Prostate gland (tissue), 2 donors: ENCODE measurements around the gene BCKDK.

ENCODE experiments used
- POLR2A ChIP-seq: fragments of 450-650 bp; IDR thresholded peaks from one replicate; pipeline ENCODE4 v1.6.1; 2016; ENCODE audit warnings: antibody characterized with exemption, mild to moderate bottlenecking
- TF ChIP-seq, protein P1 (sequence below), 4 experiments: fragments of 200-600 bp in 2 of 4; fragments of 450-650 bp in 2 of 4; sonication (generic) in 2 of 4; IDR thresholded peaks; 1 replicate in 3 of 4; 2 replicates in 1 of 4; pipeline ENCODE4 v1.5.1; 2016 to 2019; ENCODE audit warnings: antibody characterized with exemption in 4 of 4, mild to moderate bottlenecking in 2 of 4, moderate library complexity in 2 of 4

DNA sequence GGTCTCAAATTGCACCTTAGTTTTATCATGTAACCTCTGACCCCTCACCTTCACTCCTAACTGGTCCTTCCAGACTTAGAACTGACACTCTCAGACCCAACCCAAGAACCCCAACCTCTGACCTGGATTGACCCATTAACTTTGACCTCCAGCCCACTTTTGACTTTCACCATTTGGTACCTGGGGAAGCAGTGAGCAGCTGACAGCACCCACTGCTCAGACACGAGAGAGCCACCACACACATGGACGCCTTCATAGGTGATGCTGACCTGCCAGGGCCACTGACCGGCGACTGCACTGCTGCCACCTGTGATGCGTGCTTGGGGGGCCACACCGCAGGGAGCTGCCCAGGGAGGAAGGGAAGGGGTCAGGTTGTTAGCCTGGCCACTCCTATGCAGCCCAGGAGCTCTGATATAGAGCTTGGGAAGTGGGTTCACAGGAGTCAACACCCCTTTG is 24.9 kb downstream of the BCKDK start:
- TF ChIP-seq, protein P1, sequence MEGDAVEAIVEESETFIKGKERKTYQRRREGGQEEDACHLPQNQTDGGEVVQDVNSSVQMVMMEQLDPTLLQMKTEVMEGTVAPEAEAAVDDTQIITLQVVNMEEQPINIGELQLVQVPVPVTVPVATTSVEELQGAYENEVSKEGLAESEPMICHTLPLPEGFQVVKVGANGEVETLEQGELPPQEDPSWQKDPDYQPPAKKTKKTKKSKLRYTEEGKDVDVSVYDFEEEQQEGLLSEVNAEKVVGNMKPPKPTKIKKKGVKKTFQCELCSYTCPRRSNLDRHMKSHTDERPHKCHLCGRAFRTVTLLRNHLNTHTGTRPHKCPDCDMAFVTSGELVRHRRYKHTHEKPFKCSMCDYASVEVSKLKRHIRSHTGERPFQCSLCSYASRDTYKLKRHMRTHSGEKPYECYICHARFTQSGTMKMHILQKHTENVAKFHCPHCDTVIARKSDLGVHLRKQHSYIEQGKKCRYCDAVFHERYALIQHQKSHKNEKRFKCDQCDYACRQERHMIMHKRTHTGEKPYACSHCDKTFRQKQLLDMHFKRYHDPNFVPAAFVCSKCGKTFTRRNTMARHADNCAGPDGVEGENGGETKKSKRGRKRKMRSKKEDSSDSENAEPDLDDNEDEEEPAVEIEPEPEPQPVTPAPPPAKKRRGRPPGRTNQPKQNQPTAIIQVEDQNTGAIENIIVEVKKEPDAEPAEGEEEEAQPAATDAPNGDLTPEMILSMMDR (IDR thresholded peaks at IDR 0.05) = no peak
- TF ChIP-seq POLR2A = no peak
